Aorta (tissue), 5 donors: Measurements from ENCODE around the gene ANO8. TPM values are rescaled to one million over a fixed set of nuclear protein-coding genes. Genes with fewer than 3 reads are reported as not detected.

ENCODE experiments used
- ATAC-seq: fragments of 200-7000 bp; cut with Tn5 transposase; one replicate; pipeline ENCODE4 v1.9.1; 2022; ENCODE audit warnings: moderate library complexity; ENCODE audit not compliant: low FRiP score
- DNase-seq, 2 donors: peaks; one replicate each; pipeline ENCODE4 v3.0.0-alpha.2; 2020
- H3K27ac ChIP-seq, 2 donors: one replicate each; pipeline ENCODE4 v1.5.1; 2013; ENCODE audit warnings: low read length in 2 of 2, mild to moderate bottlenecking in 2 of 2, moderate library complexity in 2 of 2, control low read depth in 1 of 2, inconsistent platforms in 1 of 2, low read depth in 1 of 2
- H3K27me3 ChIP-seq, 2 donors: one replicate each; pipeline ENCODE4 v1.6.1; 2013; ENCODE audit warnings: control low read depth in 1 of 2, low read length in 1 of 2, mild to moderate bottlenecking in 1 of 2, moderate library complexity in 1 of 2; ENCODE audit not compliant: insufficient read depth in 2 of 2, control insufficient read depth in 1 of 2
- H3K36me3 ChIP-seq, 2 donors: one replicate each; pipeline ENCODE4 v1.6.1; 2013; ENCODE audit warnings: control low read depth in 1 of 2, low read length in 1 of 2, mild to moderate bottlenecking in 1 of 2; ENCODE audit not compliant: insufficient read depth in 2 of 2, control insufficient read depth in 1 of 2
- H3K4me1 ChIP-seq, 2 donors: one replicate each; pipeline ENCODE4 v1.6.1; 2013; ENCODE audit warnings: low read length in 2 of 2, control low read depth in 1 of 2, mild to moderate bottlenecking in 1 of 2, moderate library complexity in 1 of 2; ENCODE audit not compliant: insufficient read depth in 2 of 2, control insufficient read depth in 1 of 2
- H3K4me3 ChIP-seq, 2 donors: one replicate each; pipeline ENCODE4 v1.5.1; 2013; ENCODE audit warnings: low read length in 2 of 2, control low read depth in 1 of 2, mild to moderate bottlenecking in 1 of 2
- H3K9me3 ChIP-seq: one replicate; pipeline ENCODE4 v1.6.1; 2013; ENCODE audit warnings: mild to moderate bottlenecking, low read length; ENCODE audit not compliant: control insufficient read depth
- WGBS, 2 donors: extraction: QIAGEN DNeasy Blood & Tissue Kit; methylation state at CpG; one replicate each; pipeline ENCODE4 v1.1.7; 2013; 5-methylcytosine and 5-hydroxymethylcytosine counted together
- intact Hi-C, 2 donors: fragments of 100-400 bp; cut with DNase I; formaldehyde crosslinking; loops; one replicate each; pipeline versions ENCODE4 v1.14.2 to v1.15.0; 2022
- polyA plus RNA-seq, 2 donors: library from polyadenylated mRNA; stranded (reverse); fragments of 200-250 nt; gene quantifications; one replicate each; pipeline ENCODE4 v1.2.3, GENCODE V29; 2013
- total RNA-seq, 2 donors: library from RNA; stranded (reverse); fragmentation: NEBNext Ultra II Directional; extraction: Animal tissue kit (Norgen Biotek cat#: 25700); gene quantifications; one replicate each; pipeline ENCODE4 v1.2.1, GENCODE V29; 2021
- donor health status: healthy with polysubstance abuse.
- donor health status: Bipolar disorder and iron deficiency.
- donor health status: DM: no; HTN: no; CAD: no.
- donor health status: DM: no; HTN: no; CAD: no.
- donor health status: DM: yes; HTN: yes; CAD: no.

Gene ANO8
- total and polyA plus RNA-seq, 4 donors: 1.3 to 19.4 (median 14.2) TPM

- Histone ChIP-seq H3K4me3 (no peak overlapping the region), H3K4me1 (peaks cover 3 to 4% of the 10 kb centered on the region in 2 donors), H3K9me3 (no peaks in the 10 kb centered on the region), H3K27ac (no peak overlapping the region), H3K36me3 (no peaks in the 10 kb centered on the region), H3K27me3 (no peaks in the 10 kb centered on the region)
- 1% methylated on average over 12 of the region's 12 CpGs for WGBS, 2 donors
- DNase-seq (peak; percentile 90 to 92), ATAC-seq (peak; percentile 72)
- intact Hi-C loops: no loop called here
These were observed 14.0 kb upstream of the ANO8 start for GRCh38 chr19:17348700-17349099.

GRCh38 chr19:17347877-17348276, 13.2 kb upstream of the ANO8 start:
- WGBS, 2 donors: 21 to 26% methylated on average over 2 of the region's 2 CpGs
- peaks cover 3 to 4% of the 10 kb centered on the region in 2 donors for H3K4me1 ChIP-seq
- no peak for ATAC-seq
- H3K27ac ChIP-seq: peak overlapping the region; percentile 57 to 77
- H3K9me3 ChIP-seq: no peaks in the 10 kb centered on the region
- H3K27me3 ChIP-seq: no peaks in the 10 kb centered on the region
- no peaks in the 10 kb centered on the region for H3K36me3 ChIP-seq
- DNase-seq: no peak
- H3K4me3 ChIP-seq: no peak overlapping the region
- intact Hi-C loops: no loop called here

GRCh38 chr19:17347361-17347760, 12.7 kb upstream of the ANO8 start:
- Histone ChIP-seq H3K27me3 (no peaks in the 10 kb centered on the region), H3K9me3 (no peaks in the 10 kb centered on the region), H3K4me3 (no peak overlapping the region), H3K27ac (peak overlapping the region; percentile 57 to 77), H3K36me3 (no peaks in the 10 kb centered on the region), H3K4me1 (peaks cover 3 to 4% of the 10 kb centered on the region in 2 donors)
- intact Hi-C loops: no loop called here
- peak; percentile 72 to 83 for DNase-seq
- 0 to 2% methylated on average over 5 to 6 of the region's 6 CpGs for WGBS, 2 donors
- ATAC-seq: peak; percentile 66

- Histone ChIP-seq H3K4me1 (peaks cover 3 to 4% of the 10 kb centered on the region in 2 donors), H3K36me3 (no peaks in the 10 kb centered on the region), H3K4me3 (no peak overlapping the region), H3K9me3 (no peaks in the 10 kb centered on the region), H3K27me3 (no peaks in the 10 kb centered on the region), H3K27ac (no peak overlapping the region)
- intact Hi-C loops: loop anchor here in 1 of 2 donors (1.0 kb wide), 1 partner anchor 40 kb away; no protein-coding TSS in a partner anchor
- peak; percentile 89 for ATAC-seq
- DNase-seq: peak; percentile 82 to 95
- WGBS, 2 donors: 17 to 22% methylated on average over 24 of the region's 24 CpGs
These were observed 11.5 kb upstream of the ANO8 start for GRCh38 chr19:17346109-17346671.

GRCh38 chr19:17341845-17342244, 7.2 kb upstream of the ANO8 start:
- no peak for DNase-seq
- ATAC-seq: no peak
- intact Hi-C loops: no loop called here
- 77 to 88% methylated on average over 7 of the region's 7 CpGs for WGBS, 2 donors
- Histone ChIP-seq H3K27ac (no peak overlapping the region), H3K36me3 (no peaks in the 10 kb centered on the region), H3K27me3 (no peaks in the 10 kb centered on the region), H3K9me3 (no peaks in the 10 kb centered on the region), H3K4me1 (peaks cover 0 to under 1% of the 10 kb centered on the region in 2 donors), H3K4me3 (no peak overlapping the region)

- WGBS, 2 donors: 87 to 90% methylated on average over 15 of the region's 15 CpGs
- H3K36me3 ChIP-seq: no peaks in the 10 kb centered on the region
- no peaks in the 10 kb centered on the region for H3K27me3 ChIP-seq
- no peaks in the 10 kb centered on the region for H3K9me3 ChIP-seq
- H3K4me3 ChIP-seq: no peak overlapping the region
- intact Hi-C loops: no loop called here
- no peaks in the 10 kb centered on the region for H3K4me1 ChIP-seq
- DNase-seq (no peak), ATAC-seq (no peak)
- H3K27ac ChIP-seq: no peak overlapping the region
These were observed 6.7 kb upstream of the ANO8 start for GRCh38 chr19:17341386-17341785.

- H3K4me1 ChIP-seq: no peaks in the 10 kb centered on the region
- intact Hi-C loops: no loop called here
- H3K27ac ChIP-seq: no peak overlapping the region
- 70 to 74% methylated on average over 17 of the region's 17 CpGs for WGBS, 2 donors
- H3K9me3 ChIP-seq: no peaks in the 10 kb centered on the region
- DNase-seq (no peak), ATAC-seq (no peak)
- H3K27me3 ChIP-seq: no peaks in the 10 kb centered on the region
- H3K36me3 ChIP-seq: no peaks in the 10 kb centered on the region
- no peak overlapping the region for H3K4me3 ChIP-seq
These were observed 6.3 kb upstream of the ANO8 start for GRCh38 chr19:17340871-17341357.

- Histone ChIP-seq H3K4me1 (no peaks in the 10 kb centered on the region), H3K4me3 (no peak overlapping the region), H3K27ac (no peak overlapping the region), H3K36me3 (no peaks in the 10 kb centered on the region), H3K27me3 (no peaks in the 10 kb centered on the region), H3K9me3 (no peaks in the 10 kb centered on the region)
- DNase-seq (no peak), ATAC-seq (no peak)
- intact Hi-C loops: no loop called here
- 67 to 69% methylated on average over 16 to 21 of the region's 21 CpGs for WGBS, 2 donors
These were observed 5.7 kb upstream of the ANO8 start for GRCh38 chr19:17340302-17340870.
